Measurements from ENCODE around the gene MAPK12.

Gene MAPK12

DNA sequence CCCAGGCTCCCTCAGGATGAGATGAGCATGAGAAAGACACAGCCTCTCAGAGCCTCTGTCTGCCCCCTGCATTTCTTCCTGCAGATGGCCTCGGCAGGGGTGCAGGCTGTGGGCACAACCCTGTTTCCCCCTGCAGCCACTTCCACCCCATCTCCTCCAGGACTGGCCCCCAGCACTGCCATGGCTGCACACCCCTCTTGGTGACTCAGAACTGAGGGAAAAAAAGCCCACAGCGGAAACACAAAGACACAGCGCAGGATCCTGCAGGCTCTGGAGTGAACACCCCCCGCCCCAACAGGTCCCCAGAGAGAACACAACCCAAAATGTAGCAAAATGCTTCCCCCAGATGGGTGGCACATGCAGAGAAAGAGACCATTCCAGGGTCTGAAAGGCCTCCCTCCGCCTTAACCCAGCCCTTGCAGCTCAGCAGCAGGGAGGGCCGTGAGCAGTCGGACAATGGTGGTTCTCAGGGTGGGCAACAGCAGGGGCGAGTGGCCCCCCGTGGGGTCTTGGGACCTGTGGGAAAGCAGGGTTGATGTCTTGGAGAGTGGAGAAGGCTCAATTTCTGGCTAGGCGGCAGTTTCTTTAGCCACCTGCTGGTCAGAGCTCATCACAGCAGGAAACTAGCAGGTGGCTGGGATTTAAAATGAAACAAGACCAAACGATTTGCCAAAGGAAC lies 24.6 kb downstream of the MAPK12 start:
- peak; percentile 45 for DNase-seq (ENCODE audit: low read depth, low spot score)

DNA sequence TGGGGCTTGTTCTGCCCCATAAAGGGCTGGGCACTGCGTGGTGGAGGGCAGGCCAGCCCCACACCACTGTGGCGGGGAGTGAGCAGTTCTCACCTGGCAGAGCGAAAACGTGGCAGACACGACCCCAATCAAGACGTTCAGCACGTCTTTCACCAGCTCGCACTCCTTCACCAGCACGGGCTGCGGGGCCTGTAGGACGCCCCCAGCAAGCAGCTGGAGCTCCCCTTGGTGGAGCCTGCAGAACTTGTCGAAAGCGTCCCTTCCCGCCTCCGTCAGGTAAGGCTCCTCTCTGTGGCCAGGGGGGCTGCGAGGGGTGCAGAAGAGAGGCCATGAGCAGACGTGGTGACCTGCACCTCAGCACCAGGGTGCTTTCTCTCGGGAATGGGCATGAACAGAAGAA lies 28.3 kb downstream of the MAPK12 start:
- no peak for DNase-seq (ENCODE audit: low read depth, low spot score)

DNA sequence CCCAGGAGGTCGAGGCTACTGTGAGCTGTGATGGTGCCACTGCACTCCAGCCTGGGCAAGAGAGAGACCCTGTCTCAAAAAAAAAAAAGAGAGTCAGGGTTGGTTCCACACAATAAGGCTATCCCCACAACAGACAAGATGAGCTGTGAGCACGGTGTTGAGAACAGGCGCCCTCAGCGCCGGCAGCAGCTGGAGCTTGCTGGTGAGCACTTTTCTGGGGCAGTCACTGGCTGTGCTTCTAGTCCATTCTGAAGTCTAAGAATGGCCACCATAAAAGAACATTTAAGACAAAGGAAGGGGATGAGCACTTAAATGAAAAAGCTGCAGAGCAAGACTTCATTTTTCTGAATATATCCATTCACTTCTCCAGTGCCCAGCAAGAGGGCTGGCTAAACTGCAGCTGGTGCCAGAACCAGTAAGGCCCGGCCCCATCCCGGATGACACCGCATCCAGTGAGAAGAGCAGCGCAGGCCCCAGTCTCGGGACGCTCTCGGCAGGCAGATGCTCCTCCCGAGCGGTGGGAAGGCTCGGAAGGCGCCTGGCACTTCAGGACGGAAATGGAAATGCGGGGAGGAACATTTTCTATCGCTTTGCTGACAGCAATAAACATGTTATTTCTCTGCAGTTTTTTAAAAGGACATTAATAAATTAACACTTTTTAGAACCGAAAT lies 28.9 kb downstream of the MAPK12 start:
- no peak for DNase-seq (ENCODE audit: low read depth, low spot score)

DNA sequence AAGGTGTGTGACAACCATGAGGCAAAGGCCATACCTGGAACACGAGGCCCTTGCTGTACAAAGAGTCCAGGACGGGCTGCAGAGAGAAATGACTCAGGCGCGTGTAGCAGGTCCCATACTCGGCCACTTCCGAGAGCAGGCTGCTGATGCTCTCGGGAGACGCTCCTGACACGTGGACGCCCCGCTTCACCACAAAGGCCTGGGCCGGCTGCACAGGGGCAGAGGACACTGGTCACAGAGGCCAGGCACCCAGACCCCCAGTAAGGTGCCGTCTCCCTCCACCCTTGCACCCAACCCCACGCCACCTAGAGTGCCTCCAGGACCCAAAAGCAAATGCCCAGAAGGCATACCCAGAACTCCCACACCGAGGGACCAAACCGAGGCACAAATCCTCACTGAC lies 32.1 kb downstream of the MAPK12 start:
- no peak for DNase-seq (ENCODE audit: low read depth, low spot score)

DNA sequence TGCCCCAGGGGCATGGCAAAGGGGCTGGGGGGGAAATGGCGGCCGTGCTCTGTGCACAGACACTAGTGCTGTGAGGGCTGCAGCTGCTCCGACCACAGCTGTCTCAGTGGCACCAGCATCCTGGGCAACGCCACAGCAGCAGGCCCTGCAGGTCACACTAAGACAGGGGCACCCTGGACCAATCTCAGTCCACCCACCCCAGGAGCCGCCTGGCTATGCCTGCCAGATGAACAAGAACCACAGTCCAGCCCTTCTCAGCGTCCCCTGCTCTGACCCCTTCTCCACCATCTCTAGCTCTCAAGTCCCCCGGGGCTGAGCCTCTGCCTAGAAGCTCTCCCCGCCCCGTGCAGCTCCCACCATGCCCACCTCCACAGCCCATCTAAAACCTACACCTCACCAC lies 33.1 kb downstream of the MAPK12 start:
- no peak for DNase-seq (ENCODE audit: low read depth, low spot score)

DNA sequence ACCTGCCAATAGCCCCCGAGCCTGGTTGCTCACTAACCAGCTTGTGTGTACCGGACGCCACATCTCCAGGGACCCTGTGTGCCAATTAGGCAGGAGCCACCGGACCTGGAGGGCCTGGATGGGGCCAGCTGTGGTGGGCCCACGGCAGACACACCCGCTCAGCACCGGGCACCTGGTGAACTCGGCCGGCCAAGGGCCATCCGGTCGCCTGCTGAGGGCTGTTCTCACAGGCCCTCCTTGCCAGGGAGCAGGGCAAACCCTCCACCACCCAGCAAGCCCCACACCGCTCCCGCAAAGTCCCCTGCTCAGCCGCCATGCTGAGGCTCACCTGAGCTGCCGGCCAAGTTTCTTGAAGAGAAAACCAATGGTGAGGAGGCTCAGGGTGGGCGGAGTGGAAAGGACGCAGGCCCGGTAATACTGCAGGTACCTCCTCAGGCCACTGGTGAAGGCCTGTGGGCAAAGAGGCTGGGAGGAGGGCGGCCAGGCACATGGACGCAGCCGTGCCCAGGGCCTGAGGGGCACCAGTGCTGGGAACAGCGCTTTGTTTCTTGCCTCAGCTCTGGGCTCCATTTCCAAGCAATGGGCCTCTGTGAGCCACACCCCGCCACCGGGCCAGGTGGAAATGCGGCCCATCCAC lies 33.8 kb downstream of the MAPK12 start:
- no peak for DNase-seq (ENCODE audit: low read depth, low spot score)

DNA sequence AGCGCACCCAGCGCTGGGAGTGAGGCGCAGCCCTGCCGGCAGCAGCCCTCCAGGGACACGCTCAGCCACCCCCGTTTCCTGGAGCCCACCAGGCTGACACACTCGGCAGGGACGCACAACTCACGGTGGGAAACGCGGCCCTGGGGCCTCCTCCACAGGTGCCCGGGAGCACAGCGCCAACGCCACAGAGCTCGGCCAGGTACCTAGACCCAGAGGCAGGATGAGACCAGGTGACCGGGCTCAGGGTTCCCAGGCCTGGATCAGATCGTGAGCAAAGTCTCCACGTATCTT lies 34.7 kb downstream of the MAPK12 start:
- no peak for DNase-seq (ENCODE audit: low read depth, low spot score)

DNA sequence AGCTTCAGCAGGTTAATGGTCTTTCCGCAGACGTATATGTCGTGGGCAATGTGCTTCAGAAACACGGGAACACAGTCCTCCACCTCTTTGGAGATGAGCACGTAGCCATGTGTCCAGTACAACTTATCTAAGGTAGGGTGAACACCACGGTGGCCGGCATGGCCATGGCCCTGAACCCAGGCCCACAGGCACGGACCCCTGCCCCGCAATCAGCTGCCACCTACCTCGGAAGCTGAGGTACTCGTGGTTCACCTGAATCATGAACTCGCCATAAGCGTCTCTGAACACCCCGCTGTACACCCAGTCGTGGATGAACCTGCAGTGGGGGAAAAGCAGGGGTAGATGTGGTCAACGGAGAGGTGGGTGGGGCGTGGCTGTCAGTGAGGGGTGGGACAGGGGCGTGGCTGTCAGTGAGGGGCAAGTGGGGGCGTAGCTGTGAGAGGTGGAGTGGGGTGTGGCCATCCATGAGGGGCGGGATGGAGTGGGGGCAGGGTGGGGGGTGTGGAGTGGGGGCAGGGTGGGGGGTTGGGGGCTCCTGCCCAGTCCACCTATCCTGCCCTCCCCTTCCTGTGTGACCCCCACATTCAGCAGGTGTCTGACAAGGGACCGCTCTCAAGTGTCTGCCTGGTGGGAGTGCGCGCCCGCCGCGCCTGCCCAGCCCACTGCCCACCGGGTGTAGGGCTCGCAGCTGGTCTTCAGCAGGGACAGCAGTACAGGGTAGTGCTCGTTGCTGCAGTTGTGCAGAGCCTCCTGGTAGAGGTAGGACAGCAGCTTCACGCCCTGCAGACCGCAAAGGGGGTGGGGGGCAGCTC lies 35.2 kb downstream of the MAPK12 start:
- no peak for DNase-seq (ENCODE audit: low read depth, low spot score)

DNA sequence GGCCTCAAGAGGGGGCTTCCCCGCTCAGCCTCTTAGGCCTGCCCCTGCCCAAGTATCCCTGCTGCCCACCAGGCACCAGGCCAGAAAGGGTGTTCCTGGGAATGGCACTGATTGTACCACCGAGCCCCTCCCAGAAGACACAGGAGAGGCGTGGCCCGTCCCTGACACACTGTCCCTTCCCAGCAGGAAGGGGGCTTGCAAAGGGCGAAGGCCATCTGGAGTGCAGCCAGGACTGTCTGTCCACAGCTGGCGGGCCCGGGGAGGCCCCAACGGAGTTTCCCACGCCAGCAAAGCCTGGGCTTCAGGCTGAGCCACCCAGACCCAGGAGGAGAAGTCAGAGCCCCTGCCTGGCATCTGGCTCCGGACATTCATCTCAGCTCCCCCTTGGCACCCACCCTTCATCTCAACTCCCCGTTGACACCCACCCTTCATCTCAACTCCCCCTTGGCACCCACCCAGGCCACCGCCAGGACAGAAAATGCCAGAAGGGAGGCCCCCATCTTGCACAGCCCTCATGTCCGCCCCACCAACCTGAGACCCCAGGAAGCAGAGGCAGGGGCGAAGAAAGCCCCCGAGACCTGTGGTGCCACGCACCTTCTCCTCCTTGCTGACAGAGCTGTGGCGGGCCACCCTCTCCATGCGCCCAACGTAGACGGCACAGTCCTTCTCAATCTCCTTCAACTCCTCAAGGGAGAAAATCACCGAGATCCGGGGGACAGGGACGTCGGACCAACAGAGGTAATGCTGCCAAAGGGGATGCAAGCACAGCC lies 36.1 kb downstream of the MAPK12 start:
- DNase-seq (ENCODE audit: low read depth, low spot score), result no peak

DNA sequence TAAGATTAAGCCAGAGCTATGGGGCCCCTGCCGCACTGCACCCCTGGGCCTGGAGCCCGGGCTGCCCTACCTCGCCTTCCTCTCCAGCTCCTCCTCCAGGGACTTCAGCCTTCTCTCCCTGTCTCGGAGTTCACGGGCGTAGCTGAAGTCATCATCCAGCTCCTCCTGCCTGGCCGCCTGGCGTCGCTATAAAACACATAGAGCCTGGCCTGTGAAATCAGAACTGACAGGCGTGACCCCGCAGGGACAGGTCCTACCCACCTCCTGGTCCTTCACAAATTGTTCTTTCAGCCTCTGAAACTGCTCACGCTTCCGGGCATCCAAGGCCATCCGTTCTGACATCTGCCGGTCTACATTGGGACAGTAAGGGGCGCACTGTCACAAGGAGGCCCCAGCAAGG lies 37.4 kb downstream of the MAPK12 start:
- no peak for DNase-seq (ENCODE audit: low read depth, low spot score)

DNA sequence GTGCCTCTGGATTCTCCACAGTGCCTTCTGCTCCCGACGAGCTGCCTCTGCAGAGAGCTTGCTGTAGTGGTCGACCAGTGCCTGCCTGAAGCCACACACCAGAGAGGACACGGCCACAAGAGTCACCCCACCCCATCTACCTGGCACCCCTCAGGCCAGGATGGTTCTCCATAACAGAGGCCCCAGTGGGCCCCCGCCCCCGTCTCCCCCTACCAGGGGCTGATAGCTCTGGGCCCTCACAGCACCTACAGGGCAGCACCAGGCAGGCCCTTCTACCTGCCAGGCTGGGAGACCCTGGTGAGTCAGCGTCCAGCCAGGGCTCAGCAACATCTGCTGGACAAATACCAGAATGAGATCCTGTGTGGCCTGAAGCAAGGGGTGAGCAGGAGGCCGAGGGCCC lies 39.0 kb downstream of the MAPK12 start:
- no peak for DNase-seq (ENCODE audit: low read depth, low spot score)

DNA sequence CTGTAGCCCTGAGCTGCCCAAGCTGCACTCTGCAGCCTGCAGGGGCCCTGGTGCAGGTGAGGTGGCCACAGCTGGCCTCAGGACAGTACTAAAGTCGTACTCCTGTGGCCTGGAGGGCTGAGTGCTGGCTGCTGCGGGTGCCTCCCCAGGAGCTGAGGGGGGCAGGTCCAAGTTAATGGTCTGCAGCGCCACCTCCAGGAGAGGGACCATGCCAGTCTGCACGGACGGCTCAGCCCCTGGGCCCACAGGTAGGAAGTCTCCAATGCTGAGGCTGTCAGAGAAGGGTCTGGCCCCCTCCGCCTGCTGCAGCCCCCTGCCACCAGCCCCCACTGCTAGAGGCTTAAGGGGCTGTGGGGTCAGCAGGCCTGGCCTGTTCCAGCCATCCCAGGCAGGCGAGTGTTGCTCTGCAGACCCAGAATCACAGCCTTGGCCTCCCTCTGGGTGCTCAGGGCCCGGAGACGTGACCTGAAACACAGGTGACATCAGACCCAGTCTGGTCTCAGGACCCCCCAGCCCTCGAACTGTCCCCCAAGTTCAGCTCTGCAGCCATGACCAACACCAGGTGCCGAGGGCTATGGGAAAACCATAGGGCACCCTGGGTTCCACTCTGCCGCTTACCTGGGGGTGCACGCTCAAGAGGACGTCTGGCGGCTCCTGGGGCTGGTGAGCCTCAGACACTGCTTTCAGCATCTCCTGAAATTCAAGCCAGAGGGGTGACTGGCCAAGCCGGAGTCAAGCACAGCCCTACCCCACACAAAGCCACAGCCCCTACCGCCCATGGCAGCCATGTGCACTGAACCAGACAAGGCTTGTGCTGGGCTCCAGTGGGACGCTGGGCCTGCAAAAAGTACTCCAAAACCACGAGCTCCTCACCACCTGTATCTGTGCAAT lies 39.8 kb downstream of the MAPK12 start:
- no peak for DNase-seq (ENCODE audit: low read depth, low spot score)

DNA sequence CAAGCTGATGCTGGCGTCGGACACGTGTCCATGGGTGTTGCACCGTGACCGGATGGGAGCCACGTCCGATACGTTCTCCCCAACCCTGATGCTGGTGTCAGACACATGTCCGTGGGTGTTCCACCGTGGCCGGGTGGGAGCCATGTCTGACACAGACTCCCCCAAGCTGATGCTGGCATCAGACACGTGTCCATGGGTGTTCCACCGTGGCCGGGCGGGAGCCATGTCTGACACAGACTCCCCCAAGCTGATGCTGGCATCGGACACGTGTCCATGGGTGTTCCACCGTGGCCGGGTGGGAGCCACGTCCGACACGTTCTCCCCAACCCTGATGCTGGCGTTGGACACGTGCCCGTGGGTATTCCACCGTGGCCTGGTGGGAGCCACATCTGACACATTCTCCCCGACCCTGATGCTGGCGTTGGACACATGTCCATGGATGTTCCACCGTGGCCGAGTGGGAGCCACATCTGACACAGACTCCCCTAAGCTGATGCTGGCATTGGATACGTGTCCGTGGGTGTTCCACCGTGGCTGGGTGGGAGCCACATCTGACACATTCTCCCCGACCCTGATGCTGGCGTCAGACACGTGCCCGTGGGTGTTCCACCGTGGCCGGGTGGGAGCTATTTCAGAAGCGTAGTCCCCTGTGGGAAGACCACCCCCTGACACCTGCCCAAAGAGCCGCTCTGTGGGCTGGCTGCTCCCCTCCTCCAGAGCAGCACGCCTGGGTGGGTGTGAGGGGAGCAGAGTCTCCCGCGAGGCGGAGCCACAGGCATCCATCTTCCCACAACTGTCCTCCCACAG lies 40.7 kb downstream of the MAPK12 start:
- no peak for DNase-seq (ENCODE audit: low read depth, low spot score)

DNA sequence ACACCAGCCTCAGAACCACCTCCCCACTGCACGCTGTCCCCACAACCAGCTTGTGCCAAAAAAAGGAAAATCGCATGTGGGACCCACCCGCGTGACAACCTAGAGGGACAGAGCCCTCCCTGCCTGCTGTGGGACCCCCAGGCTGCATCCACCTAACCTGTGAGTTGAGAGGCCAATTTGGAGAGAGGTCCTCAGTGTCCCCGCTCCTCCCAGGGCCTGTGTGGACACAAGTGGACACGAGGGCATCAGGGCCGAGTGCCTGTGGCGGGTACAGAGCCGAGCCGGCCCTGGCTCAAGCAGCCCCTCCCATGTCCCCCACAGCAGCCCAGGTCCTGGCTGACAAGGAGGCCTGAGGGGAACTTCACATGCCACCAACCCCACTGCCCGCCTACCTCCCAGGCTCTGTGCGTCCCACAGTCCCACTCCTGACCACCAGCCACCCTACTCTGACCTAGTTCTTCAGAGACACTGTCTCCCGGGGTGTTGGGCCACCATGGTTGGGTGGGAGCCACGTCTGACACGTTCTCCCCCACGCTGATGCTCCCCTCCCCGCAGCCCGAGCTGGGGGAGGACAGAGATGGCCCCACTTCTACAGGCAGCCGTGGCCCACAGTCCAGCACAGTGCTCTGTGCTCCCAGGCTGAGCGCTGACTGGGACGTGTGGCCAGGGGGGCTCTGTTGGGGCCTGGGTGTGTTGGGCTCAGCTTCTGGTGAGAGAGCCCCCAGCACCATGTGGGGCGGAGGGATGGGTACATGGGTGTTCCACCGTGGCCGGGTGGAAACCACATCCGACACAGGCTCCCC lies 41.5 kb downstream of the MAPK12 start:
- no peak for DNase-seq (ENCODE audit: low read depth, low spot score)

DNA sequence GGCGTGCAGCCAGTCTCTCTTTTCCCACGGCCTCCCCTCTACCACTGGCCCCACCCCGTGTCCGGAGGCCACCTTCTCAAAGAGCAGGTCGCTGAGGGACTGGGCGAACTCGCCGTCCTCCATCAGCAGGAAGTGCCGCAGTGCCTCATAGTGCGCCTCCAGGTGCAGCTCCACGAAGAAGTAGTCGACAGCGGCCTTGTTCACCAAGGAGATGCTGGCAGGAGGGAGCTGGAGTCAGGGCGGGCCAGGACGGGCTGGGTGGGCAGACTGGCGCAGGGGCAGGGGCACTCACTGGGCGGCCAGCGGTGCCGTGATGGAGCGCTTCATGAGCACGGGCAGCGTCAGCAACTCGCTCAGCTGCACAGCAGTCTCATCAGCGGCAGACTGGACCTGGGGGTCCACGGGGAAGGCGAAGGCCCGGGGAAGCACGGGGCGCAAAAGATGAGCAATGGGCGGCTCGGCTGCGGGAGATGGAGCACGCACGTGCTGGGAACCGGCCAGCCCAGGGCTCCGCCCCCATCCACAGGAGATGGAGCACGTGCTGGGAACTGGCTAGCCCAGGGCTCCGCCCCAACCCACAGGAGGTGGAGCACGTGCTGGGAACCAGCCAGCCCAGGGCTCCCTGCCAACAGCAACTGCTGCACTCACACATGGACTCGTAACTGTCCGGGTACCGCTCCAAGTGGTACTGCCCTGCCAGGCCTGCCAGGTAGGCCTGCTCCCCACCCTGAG lies 42.3 kb downstream of the MAPK12 start:
- peak; percentile 89 for DNase-seq (ENCODE audit: low read depth, low spot score)

DNA sequence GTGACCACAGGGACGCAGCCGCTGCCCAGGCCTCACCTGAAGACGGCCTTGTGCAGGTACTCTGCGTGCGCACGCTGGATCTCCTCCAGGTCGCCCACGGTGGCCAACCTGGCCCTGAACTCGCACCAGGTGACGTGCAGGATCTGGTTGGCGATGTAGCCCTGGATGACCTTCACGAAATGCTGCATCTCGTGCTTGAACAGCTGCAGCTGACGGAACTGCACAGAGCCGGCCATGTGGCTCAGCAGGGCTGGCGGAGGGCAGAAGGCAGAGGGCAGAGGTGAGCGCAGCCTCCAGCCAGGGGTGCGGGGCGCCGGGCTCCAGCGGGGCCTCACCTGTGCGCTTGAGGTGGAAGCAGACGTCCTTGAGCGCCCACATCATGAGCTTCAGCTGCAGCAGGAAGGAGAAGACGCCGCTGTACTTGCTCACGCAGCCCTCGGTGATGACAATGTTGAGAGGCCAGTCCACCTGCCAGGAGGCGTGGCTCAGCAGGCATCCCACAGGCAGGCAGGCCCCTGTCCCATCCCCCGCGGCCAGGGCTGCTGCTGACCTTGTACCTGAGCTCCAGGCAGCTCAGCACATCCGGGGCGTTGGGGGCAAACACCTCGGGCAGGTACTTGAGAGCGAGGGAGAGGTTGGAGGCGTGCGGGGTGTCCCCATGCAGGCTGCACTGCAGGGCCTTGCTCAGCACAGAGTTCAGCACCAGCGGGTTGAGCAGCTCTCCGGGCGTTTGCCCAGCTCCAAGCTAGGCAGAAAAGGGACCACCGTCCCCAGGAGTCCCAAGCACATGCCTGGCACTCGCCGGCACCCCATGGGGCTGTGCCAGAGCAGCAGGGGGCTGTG lies 43.1 kb downstream of the MAPK12 start:
- DNase-seq (ENCODE audit: low read depth, low spot score), result no peak

DNA sequence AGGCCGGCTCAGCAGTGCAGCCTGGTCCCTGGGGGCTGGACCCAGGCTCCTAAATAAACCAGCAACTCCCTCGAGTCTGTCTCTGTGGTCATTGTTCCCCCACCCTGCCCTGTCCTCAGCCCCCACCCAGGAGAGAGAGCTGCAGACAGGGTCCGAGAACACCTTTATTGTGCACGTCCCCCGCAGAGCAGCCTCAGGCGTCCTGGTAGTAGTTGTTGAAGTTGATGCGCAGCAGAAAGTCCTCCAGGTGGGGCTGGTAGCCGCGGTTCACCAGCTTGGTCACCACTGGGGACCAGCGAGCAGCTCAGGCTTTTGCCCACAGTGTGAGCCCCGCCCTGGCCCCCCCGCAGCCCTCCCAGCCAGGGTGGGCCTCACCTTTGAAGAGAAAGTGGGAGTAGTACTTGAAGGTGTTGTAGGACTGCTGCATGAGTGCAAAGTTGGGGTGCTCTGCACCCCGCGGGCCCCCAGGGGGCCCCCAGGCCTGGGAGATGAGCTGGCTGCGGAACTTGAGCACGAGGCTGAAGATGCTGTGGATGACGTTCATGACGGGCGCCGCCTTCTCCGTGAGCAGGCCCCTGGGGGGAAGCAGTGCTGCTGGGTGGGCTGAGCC lies 43.8 kb downstream of the MAPK12 start:
- no peak for DNase-seq (ENCODE audit: low read depth, low spot score)
